ENCODE results near the gene ZNF500. TPM values are rescaled to one million over a fixed set of nuclear protein-coding genes. Genes with fewer than 3 reads are reported as not detected.

Gene ZNF500
- total and polyA plus RNA-seq, 2 donors (not counting 1 experiment from before 2014, with no cell fraction given): 12.0 to 26.5 TPM

DNA sequence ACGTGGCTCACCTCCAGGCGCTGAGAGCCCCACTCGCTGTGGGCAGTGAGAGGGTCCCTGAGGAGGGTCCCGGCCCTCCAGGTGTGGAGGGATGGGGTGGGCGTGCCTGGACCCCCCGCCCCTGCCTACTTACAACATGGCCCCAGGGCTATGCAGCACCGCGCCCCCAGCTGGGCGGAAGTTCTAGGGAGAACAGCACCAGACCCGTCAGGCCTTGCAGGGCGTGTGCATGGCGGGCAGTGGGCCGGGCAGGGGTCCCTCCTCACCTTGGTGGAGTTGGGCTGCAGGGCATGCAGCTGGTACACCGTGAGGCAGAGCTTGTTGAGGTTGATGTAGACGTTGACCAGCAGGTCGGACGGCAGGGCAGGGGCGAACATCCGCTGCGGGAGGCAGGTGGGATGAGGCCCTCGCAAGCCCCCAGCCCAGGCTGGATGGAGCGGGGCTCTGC lies 30.9 kb upstream of the ZNF500 start:
- CTCF ChIA-PET: no interaction called here
- 96% methylated on average over 17 of the region's 22 CpGs for WGBS (ENCODE audit: insufficient coverage)
- Histone ChIP-seq H4K20me1 (ENCODE audit: control insufficient read depth, insufficient read depth, low read length, poor library complexity, severe bottlenecking) (no peaks in the 10 kb centered on the region), H3K27ac (ENCODE audit: low read length in 2 of 2) (no peak overlapping the region), H3K27me3 (replicated peaks in 1 of 4; ENCODE audit: control extremely low read depth in 1 of 4, control insufficient read depth in 3 of 4, insufficient read depth in 4 of 4, low read length in 3 of 4) (no peaks in the 10 kb centered on the region), H3K4me2 (replicated peaks; ENCODE audit: low read depth, low read length, poor library complexity, severe bottlenecking) (no peak overlapping the region), H3K4me3 (ENCODE audit: control extremely low read depth in 1 of 5, extremely low read depth in 1 of 5, insufficient read depth in 1 of 5, low read depth in 2 of 5, low read length in 4 of 5) (no peak overlapping the region), H3K9ac (ENCODE audit: low read length) (no peak overlapping the region), H3K79me2 (ENCODE audit: control insufficient read depth, insufficient read depth, low read length) (no peaks in the 10 kb centered on the region), H3K9me3 (ENCODE audit: control extremely low read depth in 1 of 3, control insufficient read depth in 2 of 3, insufficient read depth in 1 of 3, low read length in 2 of 3) (no peaks in the 10 kb centered on the region), H2AFZ (ENCODE audit: insufficient read depth, low read depth, low read length, poor library complexity, severe bottlenecking) (no peak overlapping the region), H3K36me3 (replicated peaks in 1 of 2; ENCODE audit: control extremely low read depth in 1 of 2, control insufficient read depth in 1 of 2, extremely low read depth in 1 of 2, insufficient read depth in 2 of 2, low read length in 1 of 2) (no peaks in the 10 kb centered on the region), H3K4me1 (ENCODE audit: control insufficient read depth in 2 of 2, insufficient read depth in 2 of 2, low read length in 2 of 2) (peaks cover 20 to 22% of the 10 kb centered on the region in 2 donors)
- ATAC-seq (ENCODE audit: low read depth): no peak
- H3K9me3 Mint-ChIP-seq (ENCODE audit: insufficient read depth): no peaks in the 10 kb centered on the region
- TF ChIP-seq, protein P1, sequence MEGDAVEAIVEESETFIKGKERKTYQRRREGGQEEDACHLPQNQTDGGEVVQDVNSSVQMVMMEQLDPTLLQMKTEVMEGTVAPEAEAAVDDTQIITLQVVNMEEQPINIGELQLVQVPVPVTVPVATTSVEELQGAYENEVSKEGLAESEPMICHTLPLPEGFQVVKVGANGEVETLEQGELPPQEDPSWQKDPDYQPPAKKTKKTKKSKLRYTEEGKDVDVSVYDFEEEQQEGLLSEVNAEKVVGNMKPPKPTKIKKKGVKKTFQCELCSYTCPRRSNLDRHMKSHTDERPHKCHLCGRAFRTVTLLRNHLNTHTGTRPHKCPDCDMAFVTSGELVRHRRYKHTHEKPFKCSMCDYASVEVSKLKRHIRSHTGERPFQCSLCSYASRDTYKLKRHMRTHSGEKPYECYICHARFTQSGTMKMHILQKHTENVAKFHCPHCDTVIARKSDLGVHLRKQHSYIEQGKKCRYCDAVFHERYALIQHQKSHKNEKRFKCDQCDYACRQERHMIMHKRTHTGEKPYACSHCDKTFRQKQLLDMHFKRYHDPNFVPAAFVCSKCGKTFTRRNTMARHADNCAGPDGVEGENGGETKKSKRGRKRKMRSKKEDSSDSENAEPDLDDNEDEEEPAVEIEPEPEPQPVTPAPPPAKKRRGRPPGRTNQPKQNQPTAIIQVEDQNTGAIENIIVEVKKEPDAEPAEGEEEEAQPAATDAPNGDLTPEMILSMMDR (IDR thresholded peaks at IDR 0.05): no peak
- no peak for TF ChIP-seq EZH2 (IDR thresholded peaks at IDR 0.05; ENCODE audit: borderline replicate concordance, insufficient read depth, low read depth, low read length, poor library complexity, severe bottlenecking)
- no peak overlapping the region for H3K4me3 Mint-ChIP-seq
- no peak for DNase-seq
- POLR2A ChIA-PET: no interaction called here
- intact Hi-C loops (cut with micrococcal nuclease): no loop called here
- no peaks in the 10 kb centered on the region for H3K27me3 Mint-ChIP-seq
- H3K27ac Mint-ChIP-seq: no peak overlapping the region
- peaks cover 15% of the 10 kb centered on the region for H3K4me1 Mint-ChIP-seq

DNA sequence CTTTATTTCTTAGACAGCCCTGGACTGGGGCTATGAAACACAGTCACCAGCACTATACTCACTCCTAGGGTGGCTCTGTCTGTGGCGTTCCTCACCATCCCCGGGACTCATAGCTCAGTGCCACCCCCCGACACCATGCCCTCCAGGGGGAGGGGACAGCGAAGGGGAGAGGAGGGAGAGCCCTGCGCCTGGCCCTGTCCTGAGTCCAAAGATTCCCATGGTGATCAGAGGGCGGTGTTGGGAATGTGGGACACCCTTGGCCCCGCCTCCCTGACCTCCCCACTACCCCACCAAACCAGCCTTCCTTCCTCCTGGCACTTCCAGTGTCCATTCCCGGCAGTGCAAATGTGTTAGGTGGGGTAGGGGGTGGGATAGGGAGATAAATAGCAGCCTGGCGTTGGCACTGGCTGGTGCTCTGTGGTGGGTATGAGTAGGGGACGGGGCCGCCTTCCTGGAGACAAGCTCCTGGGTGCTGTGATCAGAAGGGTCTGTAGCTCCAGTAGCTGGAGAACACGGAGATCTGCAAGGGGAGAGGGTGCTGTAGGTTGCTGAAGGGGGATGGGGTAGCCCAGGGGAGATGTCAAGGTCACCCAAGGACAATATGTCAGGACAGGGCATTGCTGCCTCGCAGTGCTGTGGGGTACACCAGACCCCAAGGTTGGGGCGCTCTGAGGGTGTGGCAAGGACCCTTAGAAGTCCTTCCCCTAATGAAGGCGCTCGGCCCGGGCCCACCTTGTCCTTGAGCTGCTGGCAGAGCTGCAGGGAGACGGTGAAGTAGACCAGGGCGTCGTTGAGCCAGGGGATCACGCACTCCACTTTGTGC lies 30.2 kb upstream of the ZNF500 start:
- POLR2A ChIA-PET: no interaction called here
- Histone ChIP-seq H2AFZ (ENCODE audit: insufficient read depth, low read depth, low read length, poor library complexity, severe bottlenecking) (no peak overlapping the region), H3K4me3 (ENCODE audit: control extremely low read depth in 1 of 5, extremely low read depth in 1 of 5, insufficient read depth in 1 of 5, low read depth in 2 of 5, low read length in 4 of 5) (no peak overlapping the region)

More for the DNA sequence above, 30.2 kb upstream of the ZNF500 start:
- H3K27ac Mint-ChIP-seq: no peak overlapping the region
- Histone ChIP-seq H3K9me3 (ENCODE audit: control extremely low read depth in 1 of 3, control insufficient read depth in 2 of 3, insufficient read depth in 1 of 3, low read length in 2 of 3) (no peaks in the 10 kb centered on the region), H3K79me2 (ENCODE audit: control insufficient read depth, insufficient read depth, low read length) (no peaks in the 10 kb centered on the region), H3K4me2 (replicated peaks; ENCODE audit: low read depth, low read length, poor library complexity, severe bottlenecking) (no peak overlapping the region), H3K9ac (ENCODE audit: low read length) (no peak overlapping the region), H3K4me1 (ENCODE audit: control insufficient read depth in 2 of 2, insufficient read depth in 2 of 2, low read length in 2 of 2) (peaks cover 20 to 22% of the 10 kb centered on the region in 2 donors), H4K20me1 (ENCODE audit: control insufficient read depth, insufficient read depth, low read length, poor library complexity, severe bottlenecking) (no peaks in the 10 kb centered on the region), H3K36me3 (replicated peaks in 1 of 2; ENCODE audit: control extremely low read depth in 1 of 2, control insufficient read depth in 1 of 2, extremely low read depth in 1 of 2, insufficient read depth in 2 of 2, low read length in 1 of 2) (no peaks in the 10 kb centered on the region), H3K27ac (ENCODE audit: low read length in 2 of 2) (no peak overlapping the region), H3K27me3 (replicated peaks in 1 of 4; ENCODE audit: control extremely low read depth in 1 of 4, control insufficient read depth in 3 of 4, insufficient read depth in 4 of 4, low read length in 3 of 4) (no peaks in the 10 kb centered on the region)
- no peak for TF ChIP-seq EZH2 (IDR thresholded peaks at IDR 0.05; ENCODE audit: borderline replicate concordance, insufficient read depth, low read depth, low read length, poor library complexity, severe bottlenecking)
- TF ChIP-seq, protein P1 (IDR thresholded peaks at IDR 0.05): no peak
- DNase-seq: no peak
- CTCF ChIA-PET: no interaction called here
- no peaks in the 10 kb centered on the region for H3K9me3 Mint-ChIP-seq (ENCODE audit: insufficient read depth)
- WGBS (ENCODE audit: insufficient coverage): 93% methylated on average over 11 of the region's 21 CpGs
- intact Hi-C loops (cut with micrococcal nuclease): no loop called here
- no peaks in the 10 kb centered on the region for H3K27me3 Mint-ChIP-seq
- peaks cover 15% of the 10 kb centered on the region for H3K4me1 Mint-ChIP-seq
- no peak overlapping the region for H3K4me3 Mint-ChIP-seq
- ATAC-seq (ENCODE audit: low read depth): no peak

Data from B cell (primary cell).